HL-60 (cell line): ENCODE measurements around the gene DCTN1.

ENCODE experiments used
- POLR2AphosphoS5 ChIP-seq: IDR thresholded peaks from 2 replicates; pipeline ENCODE4 v1.6.1; 2012; ENCODE audit warnings: low read depth
- TF ChIP-seq, protein P1 (sequence below): IDR thresholded peaks from one replicate; pipeline ENCODE4 v1.5.1; 2011; ENCODE audit warnings: low read length, control low read depth, inconsistent platforms; ENCODE audit not compliant: insufficient read depth
- TF ChIP-seq, protein P2 (sequence below): IDR thresholded peaks from 2 replicates; pipeline ENCODE4 v1.6.1; 2012; ENCODE audit warnings: low read depth; ENCODE audit not compliant: insufficient replicate concordance

DNA sequence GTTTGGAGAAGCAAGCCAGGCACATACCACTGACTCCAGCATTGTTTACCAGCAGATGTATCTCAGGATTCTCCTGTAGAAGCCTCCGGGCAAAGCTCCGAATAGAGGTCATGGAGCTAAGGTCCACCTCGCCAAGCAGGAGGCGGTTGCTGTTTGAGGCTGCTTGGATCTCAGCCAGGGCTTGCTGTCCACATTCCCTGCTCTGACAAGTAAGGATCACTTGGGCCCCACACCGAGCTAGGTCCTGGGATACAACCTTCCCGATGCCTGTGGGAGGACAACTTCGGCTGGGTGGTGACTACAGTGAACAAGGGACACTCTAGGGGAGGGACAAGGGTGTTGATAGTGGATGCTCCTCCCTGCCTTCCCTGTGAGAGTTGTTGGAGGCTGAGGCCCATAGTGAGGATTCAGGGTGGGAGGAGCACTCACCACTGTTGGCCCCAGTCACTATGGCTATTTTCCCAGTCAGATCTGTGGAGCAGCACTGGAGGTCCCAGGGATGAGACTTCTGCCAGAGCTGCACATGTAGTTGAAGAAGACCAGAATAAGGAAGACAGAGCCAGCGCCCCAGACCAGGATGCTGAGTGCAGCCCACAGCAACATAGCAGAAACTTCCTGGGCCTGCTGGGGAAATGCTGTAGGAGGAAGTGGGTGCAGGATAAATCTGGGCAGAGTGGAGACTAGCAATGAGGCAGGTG lies 33.0 kb upstream of the DCTN1 start:
- TF ChIP-seq, protein P1, sequence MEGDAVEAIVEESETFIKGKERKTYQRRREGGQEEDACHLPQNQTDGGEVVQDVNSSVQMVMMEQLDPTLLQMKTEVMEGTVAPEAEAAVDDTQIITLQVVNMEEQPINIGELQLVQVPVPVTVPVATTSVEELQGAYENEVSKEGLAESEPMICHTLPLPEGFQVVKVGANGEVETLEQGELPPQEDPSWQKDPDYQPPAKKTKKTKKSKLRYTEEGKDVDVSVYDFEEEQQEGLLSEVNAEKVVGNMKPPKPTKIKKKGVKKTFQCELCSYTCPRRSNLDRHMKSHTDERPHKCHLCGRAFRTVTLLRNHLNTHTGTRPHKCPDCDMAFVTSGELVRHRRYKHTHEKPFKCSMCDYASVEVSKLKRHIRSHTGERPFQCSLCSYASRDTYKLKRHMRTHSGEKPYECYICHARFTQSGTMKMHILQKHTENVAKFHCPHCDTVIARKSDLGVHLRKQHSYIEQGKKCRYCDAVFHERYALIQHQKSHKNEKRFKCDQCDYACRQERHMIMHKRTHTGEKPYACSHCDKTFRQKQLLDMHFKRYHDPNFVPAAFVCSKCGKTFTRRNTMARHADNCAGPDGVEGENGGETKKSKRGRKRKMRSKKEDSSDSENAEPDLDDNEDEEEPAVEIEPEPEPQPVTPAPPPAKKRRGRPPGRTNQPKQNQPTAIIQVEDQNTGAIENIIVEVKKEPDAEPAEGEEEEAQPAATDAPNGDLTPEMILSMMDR = no peak
- TF ChIP-seq, protein P2, sequence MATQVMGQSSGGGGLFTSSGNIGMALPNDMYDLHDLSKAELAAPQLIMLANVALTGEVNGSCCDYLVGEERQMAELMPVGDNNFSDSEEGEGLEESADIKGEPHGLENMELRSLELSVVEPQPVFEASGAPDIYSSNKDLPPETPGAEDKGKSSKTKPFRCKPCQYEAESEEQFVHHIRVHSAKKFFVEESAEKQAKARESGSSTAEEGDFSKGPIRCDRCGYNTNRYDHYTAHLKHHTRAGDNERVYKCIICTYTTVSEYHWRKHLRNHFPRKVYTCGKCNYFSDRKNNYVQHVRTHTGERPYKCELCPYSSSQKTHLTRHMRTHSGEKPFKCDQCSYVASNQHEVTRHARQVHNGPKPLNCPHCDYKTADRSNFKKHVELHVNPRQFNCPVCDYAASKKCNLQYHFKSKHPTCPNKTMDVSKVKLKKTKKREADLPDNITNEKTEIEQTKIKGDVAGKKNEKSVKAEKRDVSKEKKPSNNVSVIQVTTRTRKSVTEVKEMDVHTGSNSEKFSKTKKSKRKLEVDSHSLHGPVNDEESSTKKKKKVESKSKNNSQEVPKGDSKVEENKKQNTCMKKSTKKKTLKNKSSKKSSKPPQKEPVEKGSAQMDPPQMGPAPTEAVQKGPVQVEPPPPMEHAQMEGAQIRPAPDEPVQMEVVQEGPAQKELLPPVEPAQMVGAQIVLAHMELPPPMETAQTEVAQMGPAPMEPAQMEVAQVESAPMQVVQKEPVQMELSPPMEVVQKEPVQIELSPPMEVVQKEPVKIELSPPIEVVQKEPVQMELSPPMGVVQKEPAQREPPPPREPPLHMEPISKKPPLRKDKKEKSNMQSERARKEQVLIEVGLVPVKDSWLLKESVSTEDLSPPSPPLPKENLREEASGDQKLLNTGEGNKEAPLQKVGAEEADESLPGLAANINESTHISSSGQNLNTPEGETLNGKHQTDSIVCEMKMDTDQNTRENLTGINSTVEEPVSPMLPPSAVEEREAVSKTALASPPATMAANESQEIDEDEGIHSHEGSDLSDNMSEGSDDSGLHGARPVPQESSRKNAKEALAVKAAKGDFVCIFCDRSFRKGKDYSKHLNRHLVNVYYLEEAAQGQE = no peak
- no peak for TF ChIP-seq POLR2AphosphoS5
